OCI-LY1 (cell line): Measurements from ENCODE around the gene SERPINE3.

Experiments
- H2AFZ ChIP-seq: fragments of 200-600 bp; sonication (generic), shearing (Covaris generic); 2 replicates; pipeline ENCODE4 v1.6.0; 2014; ENCODE audit warnings: antibody characterized with exemption, mild to moderate bottlenecking, low read length
- H3F3A ChIP-seq: fragments of 200-600 bp; sonication (generic), shearing (Covaris generic); 2 replicates; pipeline ENCODE4 v1.6.0; 2014; ENCODE audit warnings: mild to moderate bottlenecking, antibody characterized with exemption, low read length, moderate library complexity; ENCODE audit not compliant: insufficient read depth
- H3K27ac ChIP-seq: fragments of 200-600 bp; sonication (generic); 2 replicates; pipeline ENCODE4 v1.5.1; 2014; ENCODE audit warnings: low read length, mixed run types, mild to moderate bottlenecking, low read depth; ENCODE audit not compliant: poor library complexity, severe bottlenecking
- H3K27me3 ChIP-seq: fragments of 200-600 bp; sonication (generic); 2 replicates; pipeline ENCODE4 v1.6.0; 2014; ENCODE audit warnings: antibody characterized with exemption, mild to moderate bottlenecking, low read length, moderate library complexity; ENCODE audit not compliant: insufficient read depth
- H3K36me3 ChIP-seq: fragments of 200-600 bp; sonication (generic); 2 replicates; pipeline ENCODE4 v1.6.1; 2014; ENCODE audit warnings: mild to moderate bottlenecking, antibody characterized with exemption, low read length, moderate library complexity, mixed read lengths; ENCODE audit not compliant: insufficient read depth
- H3K4me1 ChIP-seq: fragments of 200-600 bp; sonication (generic); 2 replicates; pipeline ENCODE4 v1.5.1; 2014; ENCODE audit warnings: mild to moderate bottlenecking, low read length, moderate library complexity; ENCODE audit not compliant: insufficient read depth, severe bottlenecking
- H3K4me2 ChIP-seq: fragments of 200-600 bp; sonication (generic), shearing (Covaris generic); 2 replicates; pipeline ENCODE4 v1.6.1; 2014; ENCODE audit warnings: low read length
- H3K4me3 ChIP-seq: fragments of 200-600 bp; sonication (generic); 2 replicates; pipeline ENCODE4 v1.5.1; 2014; ENCODE audit warnings: low read length, low read depth, mild to moderate bottlenecking, mixed read lengths; ENCODE audit not compliant: poor library complexity, severe bottlenecking
- H3K79me2 ChIP-seq: fragments of 200-600 bp; shearing (Covaris generic); 2 replicates; pipeline ENCODE4 v1.6.1; 2016; ENCODE audit warnings: mixed run types, low read length, mixed read lengths; ENCODE audit not compliant: insufficient read depth
- H3K9ac ChIP-seq: fragments of 200-600 bp; sonication (generic), shearing (Covaris generic); 2 replicates; pipeline ENCODE4 v1.6.1; 2014; ENCODE audit warnings: mild to moderate bottlenecking, low read length, mixed read lengths
- H3K9me2 ChIP-seq: fragments of 200-600 bp; sonication (generic), shearing (Covaris generic); 2 replicates; pipeline ENCODE4 v1.6.1; 2014; ENCODE audit warnings: low read depth, mild to moderate bottlenecking, low read length, mixed read lengths
- H3K9me3 ChIP-seq: fragments of 200-600 bp; shearing (Covaris generic); 2 replicates; pipeline ENCODE4 v1.6.1; 2014; ENCODE audit warnings: low read length, mixed read lengths
- H4K20me1 ChIP-seq: fragments of 200-600 bp; sonication (generic), shearing (Covaris generic); 2 replicates; pipeline ENCODE4 v1.6.0; 2016; ENCODE audit warnings: mild to moderate bottlenecking, low read length; ENCODE audit not compliant: insufficient read depth
- CTCF ChIP-seq: fragments of 200-600 bp; sonication (generic), shearing (Covaris generic); IDR thresholded peaks from 2 replicates; pipeline ENCODE4 v1.5.1; 2017; ENCODE audit warnings: mild to moderate bottlenecking, antibody characterized with exemption, low read length, moderate library complexity, mixed read lengths
- EZH2 ChIP-seq: fragments of 200-600 bp; sonication (generic), shearing (Covaris generic); IDR thresholded peaks from 2 replicates; pipeline ENCODE4 v1.8.0; 2017; ENCODE audit warnings: borderline replicate concordance, mixed run types, mild to moderate bottlenecking, antibody characterized with exemption, low read length, moderate library complexity, mixed read lengths

The SERPINE3 gene

GRCh38 chr13:51297556-51297955, 41.9 kb upstream of the SERPINE3 start:
- Histone ChIP-seq H3K4me3 (no peak overlapping the region), H3K4me1 (no peaks in the 10 kb centered on the region), H2AFZ (no peak overlapping the region), H3K9me3 (no peaks in the 10 kb centered on the region), H4K20me1 (no peaks in the 10 kb centered on the region), H3K27me3 (no peaks in the 10 kb centered on the region), H3K9ac (no peak overlapping the region), H3K9me2 (no peaks in the 10 kb centered on the region), H3K79me2 (no peaks in the 10 kb centered on the region), H3K27ac (no peak overlapping the region), H3K36me3 (no peaks in the 10 kb centered on the region), H3K4me2 (no peak overlapping the region), H3F3A (no peaks in the 10 kb centered on the region)
- TF ChIP-seq EZH2, result no peak
- TF ChIP-seq CTCF, result peak; percentile 26; the same call in 1 of the 2 replicates

- Histone ChIP-seq H4K20me1 (no peaks in the 10 kb centered on the region), H3K9me3 (no peaks in the 10 kb centered on the region), H3K4me3 (no peak overlapping the region), H3F3A (no peaks in the 10 kb centered on the region), H3K79me2 (no peaks in the 10 kb centered on the region), H3K27me3 (no peaks in the 10 kb centered on the region), H3K27ac (no peak overlapping the region), H3K9me2 (no peaks in the 10 kb centered on the region), H3K36me3 (no peaks in the 10 kb centered on the region), H2AFZ (no peak overlapping the region), H3K4me1 (no peaks in the 10 kb centered on the region), H3K9ac (no peak overlapping the region), H3K4me2 (no peak overlapping the region)
- no peak for TF ChIP-seq EZH2
- no peak for TF ChIP-seq CTCF
Observed at GRCh38 chr13:51298812-51299211, 40.7 kb upstream of the SERPINE3 start.

GRCh38 chr13:51303063-51303552, 36.4 kb upstream of the SERPINE3 start:
- no peak for TF ChIP-seq CTCF
- TF ChIP-seq EZH2, result no peak

More at GRCh38 chr13:51303063-51303552, 36.4 kb upstream of the SERPINE3 start:
- Histone ChIP-seq H3K4me2 (no peak overlapping the region), H3K27ac (no peak overlapping the region), H3K27me3 (no peaks in the 10 kb centered on the region), H3K79me2 (no peaks in the 10 kb centered on the region), H3K9me2 (no peaks in the 10 kb centered on the region), H3K4me1 (no peaks in the 10 kb centered on the region), H3K9ac (no peak overlapping the region), H3K36me3 (no peaks in the 10 kb centered on the region), H3K4me3 (no peak overlapping the region), H4K20me1 (no peaks in the 10 kb centered on the region), H3F3A (no peaks in the 10 kb centered on the region), H3K9me3 (no peaks in the 10 kb centered on the region), H2AFZ (no peak overlapping the region)
